DMS53 treated with DMSO at 0.1 percent for 48 hours (cell line): ENCODE results near the gene LY6G6C.
A peak's percentile ranks its signal among the peaks of the same experiment; 100 is the strongest.

Experiments used
- DNase-seq: peaks from one replicate; lab custom pipeline; 2025; ENCODE audit not compliant: unreplicated experiment; lab: John Stamatoyannopoulos, UW

The LY6G6C gene

DNA sequence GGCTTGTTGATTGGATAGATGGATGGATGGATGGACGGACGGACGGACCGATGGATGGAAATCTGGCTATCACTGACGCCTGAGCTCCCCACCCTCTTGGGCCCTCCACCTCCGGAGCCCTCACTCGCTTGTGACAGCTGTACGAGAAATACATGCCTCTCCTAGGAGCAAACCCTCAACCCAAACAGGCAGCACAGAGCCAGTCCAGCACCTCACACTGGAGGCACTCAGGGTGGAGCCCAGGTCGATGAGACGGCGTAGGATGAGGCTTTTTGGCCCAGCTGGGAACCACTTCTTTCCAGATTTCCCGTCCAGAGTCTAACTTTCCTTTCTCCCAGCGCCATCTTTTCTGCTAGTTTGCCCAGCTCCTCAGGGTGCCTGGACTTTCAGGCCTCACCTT is 38.0 kb downstream of the LY6G6C start:
- peak; percentile 8 for DNase-seq

DNA sequence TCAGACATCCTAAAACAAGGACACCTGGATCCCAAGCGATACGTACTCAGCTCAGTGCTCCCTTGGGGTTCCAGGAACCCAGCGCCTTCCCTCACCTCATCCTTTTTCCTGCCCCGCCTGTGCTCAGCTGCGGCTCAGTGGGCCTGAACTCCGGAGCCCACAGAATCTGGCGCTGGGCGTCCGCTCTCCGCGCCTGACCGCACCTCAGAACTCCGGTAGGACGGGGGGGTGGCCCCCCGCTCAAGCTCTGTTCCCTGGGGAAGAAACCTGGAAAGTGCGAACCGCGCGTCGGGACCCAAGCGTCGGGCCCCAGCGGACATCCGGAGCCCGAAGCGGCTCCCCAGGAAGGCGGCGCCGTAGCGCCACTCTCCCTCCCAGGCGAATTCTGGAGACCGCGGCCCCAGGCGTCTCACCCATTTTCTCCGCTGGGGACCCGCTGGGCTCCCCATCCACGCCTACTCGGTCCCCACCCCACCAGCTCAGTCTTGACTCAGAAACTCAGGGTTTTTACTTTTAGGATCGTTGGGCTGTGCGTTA is 40.3 kb downstream of the LY6G6C start:
- DNase-seq = peak; percentile 29

- peak; percentile 92 for DNase-seq
Observed at GRCh38 chr6:31680226-31681134, 41.1 kb downstream of the LY6G6C start, which contains the start of gene LY6G5C. Gene LY6G5C (minus strand): TSS chr6:31681067. CDS start chr6:31680373, 694 bp downstream.

DNA sequence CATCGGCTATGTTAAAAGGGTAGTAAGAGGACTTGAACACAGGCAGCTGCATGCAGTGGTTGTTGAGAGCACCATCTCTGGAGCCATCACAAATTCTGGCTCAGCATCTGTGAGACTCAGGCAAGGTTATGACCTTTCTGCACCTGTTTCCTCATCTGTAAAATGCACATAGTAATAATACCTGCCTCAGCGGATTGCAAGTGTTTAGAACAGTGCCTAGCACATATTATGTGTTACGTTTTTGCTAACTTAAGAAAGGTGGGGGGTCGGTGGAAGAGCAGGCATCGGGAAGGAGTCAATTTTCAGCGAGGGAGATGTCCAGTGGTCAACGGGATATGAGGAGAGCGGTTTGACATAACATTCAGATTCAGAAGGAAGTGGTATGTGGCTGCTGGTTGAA is 43.6 kb downstream of the LY6G6C start:
- DNase-seq = no peak

GRCh38 chr6:31676904-31677303 is 44.6 kb downstream of the LY6G6C start:
- DNase-seq = no peak

DNA sequence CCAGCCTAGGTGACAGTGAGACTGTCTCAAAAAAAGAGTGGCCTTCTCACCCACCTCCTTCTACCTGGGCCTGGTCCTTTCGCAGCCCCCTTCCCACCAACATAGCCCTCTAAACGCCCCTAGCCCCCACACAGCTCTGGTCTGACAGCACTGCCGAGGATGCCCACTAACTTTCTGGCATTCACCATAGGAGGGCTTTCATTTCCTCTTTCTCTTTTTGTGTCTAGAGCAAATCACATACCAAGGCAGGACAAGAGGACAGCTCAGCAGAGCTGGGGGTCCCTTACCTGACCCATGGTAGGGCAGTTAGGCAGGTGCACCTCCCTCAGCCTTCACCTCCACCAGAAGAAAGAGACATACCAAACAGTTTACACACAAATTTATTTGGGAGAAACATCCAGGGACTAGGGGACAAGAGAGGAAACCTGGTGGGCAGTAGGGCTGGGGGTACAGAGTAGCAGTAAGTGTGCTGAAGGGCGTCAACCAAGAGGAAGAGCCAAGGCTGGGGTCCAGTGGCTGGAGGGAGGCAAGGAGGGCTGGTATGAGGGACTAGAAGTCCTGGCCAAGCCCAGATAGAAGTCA is 45.1 kb downstream of the LY6G6C start:
- no peak for DNase-seq

GRCh38 chr6:31669676-31670075 is 51.9 kb downstream of the LY6G6C start, which contains the start of gene LY6G5B:
Gene LY6G5B (plus strand): TSS chr6:31669976. CDS start chr6:31670951, 975 bp downstream.
- DNase-seq = no peak
